ENCODE results near the gene SIX6.
"Not testable (repeated sequence)": the region's sequence is repeated elsewhere in the genome, so short reads cannot be mapped to it uniquely, and the experiment has no call there.

The SIX6 gene

GRCh38 chr14:60508707-60509437 is at the start of gene SIX6:
Gene SIX6, plus strand, starts transcription at chr14:60509146. Its CDS starts 253 bp downstream, at chr14:60509399.
- TF ChIP-seq EZH2phosphoT487 (IDR thresholded peaks at IDR 0.05; ENCODE audit: low read length) (no peak), CTCF (IDR thresholded peaks at IDR 0.05; ENCODE audit: low read length) (no peak), EZH2 (optimal IDR thresholded peaks at IDR 0.05; ENCODE audit: low read depth, low read length) (no peak)
- H3K4me3 ChIP-seq (ENCODE audit: low read length) = no peak within 1 kb of the TSS
- H2AFZ ChIP-seq (ENCODE audit: low read length) = no peak within 1 kb of the TSS
- no peaks in the 10 kb centered on the region for H3K9me2 ChIP-seq (replicated peaks; ENCODE audit: insufficient read depth, low read length)
- H4K20me1 ChIP-seq (ENCODE audit: insufficient read depth, low read length) = no peaks in the 10 kb centered on the region
- no peaks in the 10 kb centered on the region for H3F3A ChIP-seq (ENCODE audit: insufficient read depth, low read length)
- no peak for DNase-seq
- H3K79me2 ChIP-seq (ENCODE audit: low read length) = no peaks in the 10 kb centered on the region
- no peak within 1 kb of the TSS for H3K27ac ChIP-seq (ENCODE audit: low read length)
- no peaks in the 10 kb centered on the region for H3K4me1 ChIP-seq (ENCODE audit: low read length)
- H3K36me3 ChIP-seq (replicated peaks; ENCODE audit: insufficient read depth, low read length) = no peaks in the 10 kb centered on the region
- H3K9me3 ChIP-seq (replicated peaks; ENCODE audit: insufficient read depth, low read length) = no peaks in the 10 kb centered on the region
- H3K9ac ChIP-seq (ENCODE audit: low read length) = no peak within 1 kb of the TSS
- no peak within 1 kb of the TSS for H3K4me2 ChIP-seq (ENCODE audit: low read depth, low read length)
- H3K27me3 ChIP-seq (replicated peaks; ENCODE audit: insufficient read depth, low read length) = no peaks in the 10 kb centered on the region

- not testable (repeated sequence) for H3K9ac ChIP-seq (ENCODE audit: low read length); H3K27me3 ChIP-seq (replicated peaks; ENCODE audit: insufficient read depth, low read length); H3K9me3 ChIP-seq (replicated peaks; ENCODE audit: insufficient read depth, low read length); H3K36me3 ChIP-seq (replicated peaks; ENCODE audit: insufficient read depth, low read length); H4K20me1 ChIP-seq (ENCODE audit: insufficient read depth, low read length); H3K27ac ChIP-seq (ENCODE audit: low read length); H3K4me1 ChIP-seq (ENCODE audit: low read length); H3K9me2 ChIP-seq (replicated peaks; ENCODE audit: insufficient read depth, low read length); H3K79me2 ChIP-seq (ENCODE audit: low read length); H2AFZ ChIP-seq (ENCODE audit: low read length); DNase-seq; H3K4me3 ChIP-seq (ENCODE audit: low read length); H3F3A ChIP-seq (ENCODE audit: insufficient read depth, low read length); H3K4me2 ChIP-seq (ENCODE audit: low read depth, low read length)
Measured at GRCh38 chr14:60480248-60480647, 28.7 kb upstream of the SIX6 start.

- Histone ChIP-seq H4K20me1 (ENCODE audit: insufficient read depth, low read length) (no peaks in the 10 kb centered on the region), H3K27ac (ENCODE audit: low read length) (no peak overlapping the region), H3K27me3 (replicated peaks; ENCODE audit: insufficient read depth, low read length) (no peaks in the 10 kb centered on the region), H3K79me2 (ENCODE audit: low read length) (no peaks in the 10 kb centered on the region), H3K4me3 (ENCODE audit: low read length) (no peak overlapping the region), H2AFZ (ENCODE audit: low read length) (no peak overlapping the region), H3K9me2 (replicated peaks; ENCODE audit: insufficient read depth, low read length) (no peaks in the 10 kb centered on the region), H3K9me3 (replicated peaks; ENCODE audit: insufficient read depth, low read length) (no peaks in the 10 kb centered on the region), H3K9ac (ENCODE audit: low read length) (no peak overlapping the region), H3K36me3 (replicated peaks; ENCODE audit: insufficient read depth, low read length) (no peaks in the 10 kb centered on the region), H3F3A (ENCODE audit: insufficient read depth, low read length) (no peaks in the 10 kb centered on the region), H3K4me2 (ENCODE audit: low read depth, low read length) (no peak overlapping the region), H3K4me1 (ENCODE audit: low read length) (no peaks in the 10 kb centered on the region)
- no peak for DNase-seq
- no peak for TF ChIP-seq EZH2 (optimal IDR thresholded peaks at IDR 0.05; ENCODE audit: low read depth, low read length)
- no peak for TF ChIP-seq EZH2phosphoT487 (IDR thresholded peaks at IDR 0.05; ENCODE audit: low read length)
- TF ChIP-seq CTCF (IDR thresholded peaks at IDR 0.05; ENCODE audit: low read length) = no peak
Measured at GRCh38 chr14:60482743-60483142, 26.2 kb upstream of the SIX6 start.

GRCh38 chr14:60485057-60485597 is 23.8 kb upstream of the SIX6 start:
- H3K36me3 ChIP-seq (replicated peaks; ENCODE audit: insufficient read depth, low read length) = no peaks in the 10 kb centered on the region
- H3K4me3 ChIP-seq (ENCODE audit: low read length) = no peak overlapping the region
- DNase-seq = no peak
- H2AFZ ChIP-seq (ENCODE audit: low read length) = no peak overlapping the region
- TF ChIP-seq CTCF (IDR thresholded peaks at IDR 0.05; ENCODE audit: low read length) (no peak), EZH2phosphoT487 (IDR thresholded peaks at IDR 0.05; ENCODE audit: low read length) (no peak), EZH2 (optimal IDR thresholded peaks at IDR 0.05; ENCODE audit: low read depth, low read length) (no peak)
- H3F3A ChIP-seq (ENCODE audit: insufficient read depth, low read length) = no peaks in the 10 kb centered on the region
- H3K79me2 ChIP-seq (ENCODE audit: low read length) = no peaks in the 10 kb centered on the region
- H4K20me1 ChIP-seq (ENCODE audit: insufficient read depth, low read length) = no peaks in the 10 kb centered on the region
- no peaks in the 10 kb centered on the region for H3K9me2 ChIP-seq (replicated peaks; ENCODE audit: insufficient read depth, low read length)
- H3K4me1 ChIP-seq (ENCODE audit: low read length) = no peaks in the 10 kb centered on the region
- no peak overlapping the region for H3K27ac ChIP-seq (ENCODE audit: low read length)
- H3K9ac ChIP-seq (ENCODE audit: low read length) = no peak overlapping the region
- no peak overlapping the region for H3K4me2 ChIP-seq (ENCODE audit: low read depth, low read length)
- H3K9me3 ChIP-seq (replicated peaks; ENCODE audit: insufficient read depth, low read length) = no peaks in the 10 kb centered on the region
- H3K27me3 ChIP-seq (replicated peaks; ENCODE audit: insufficient read depth, low read length) = no peaks in the 10 kb centered on the region

Data from MM.1S (cell line).